OCI-LY1 (cell line): Measurements from ENCODE around the gene SNCB.

Experiments
- H2AFZ ChIP-seq: fragments of 200-600 bp; sonication (generic), shearing (Covaris generic); 2 replicates; pipeline ENCODE4 v1.6.0; 2014; ENCODE audit warnings: antibody characterized with exemption, mild to moderate bottlenecking, low read length
- H3F3A ChIP-seq: fragments of 200-600 bp; sonication (generic), shearing (Covaris generic); 2 replicates; pipeline ENCODE4 v1.6.0; 2014; ENCODE audit warnings: mild to moderate bottlenecking, antibody characterized with exemption, low read length, moderate library complexity; ENCODE audit not compliant: insufficient read depth
- H3K27ac ChIP-seq: fragments of 200-600 bp; sonication (generic); 2 replicates; pipeline ENCODE4 v1.5.1; 2014; ENCODE audit warnings: low read length, mixed run types, mild to moderate bottlenecking, low read depth; ENCODE audit not compliant: poor library complexity, severe bottlenecking
- H3K27me3 ChIP-seq: fragments of 200-600 bp; sonication (generic); 2 replicates; pipeline ENCODE4 v1.6.0; 2014; ENCODE audit warnings: antibody characterized with exemption, mild to moderate bottlenecking, low read length, moderate library complexity; ENCODE audit not compliant: insufficient read depth
- H3K36me3 ChIP-seq: fragments of 200-600 bp; sonication (generic); 2 replicates; pipeline ENCODE4 v1.6.1; 2014; ENCODE audit warnings: mild to moderate bottlenecking, antibody characterized with exemption, low read length, moderate library complexity, mixed read lengths; ENCODE audit not compliant: insufficient read depth
- H3K4me1 ChIP-seq: fragments of 200-600 bp; sonication (generic); 2 replicates; pipeline ENCODE4 v1.5.1; 2014; ENCODE audit warnings: mild to moderate bottlenecking, low read length, moderate library complexity; ENCODE audit not compliant: insufficient read depth, severe bottlenecking
- H3K4me2 ChIP-seq: fragments of 200-600 bp; sonication (generic), shearing (Covaris generic); 2 replicates; pipeline ENCODE4 v1.6.1; 2014; ENCODE audit warnings: low read length
- H3K4me3 ChIP-seq: fragments of 200-600 bp; sonication (generic); 2 replicates; pipeline ENCODE4 v1.5.1; 2014; ENCODE audit warnings: low read length, low read depth, mild to moderate bottlenecking, mixed read lengths; ENCODE audit not compliant: poor library complexity, severe bottlenecking
- H3K79me2 ChIP-seq: fragments of 200-600 bp; shearing (Covaris generic); 2 replicates; pipeline ENCODE4 v1.6.1; 2016; ENCODE audit warnings: mixed run types, low read length, mixed read lengths; ENCODE audit not compliant: insufficient read depth
- H3K9ac ChIP-seq: fragments of 200-600 bp; sonication (generic), shearing (Covaris generic); 2 replicates; pipeline ENCODE4 v1.6.1; 2014; ENCODE audit warnings: mild to moderate bottlenecking, low read length, mixed read lengths
- H3K9me2 ChIP-seq: fragments of 200-600 bp; sonication (generic), shearing (Covaris generic); 2 replicates; pipeline ENCODE4 v1.6.1; 2014; ENCODE audit warnings: low read depth, mild to moderate bottlenecking, low read length, mixed read lengths
- H3K9me3 ChIP-seq: fragments of 200-600 bp; shearing (Covaris generic); 2 replicates; pipeline ENCODE4 v1.6.1; 2014; ENCODE audit warnings: low read length, mixed read lengths
- H4K20me1 ChIP-seq: fragments of 200-600 bp; sonication (generic), shearing (Covaris generic); 2 replicates; pipeline ENCODE4 v1.6.0; 2016; ENCODE audit warnings: mild to moderate bottlenecking, low read length; ENCODE audit not compliant: insufficient read depth
- EZH2 ChIP-seq: fragments of 200-600 bp; sonication (generic), shearing (Covaris generic); IDR thresholded peaks from 2 replicates; pipeline ENCODE4 v1.8.0; 2017; ENCODE audit warnings: borderline replicate concordance, mixed run types, mild to moderate bottlenecking, antibody characterized with exemption, low read length, moderate library complexity, mixed read lengths
- TF ChIP-seq, protein P1 (sequence below): fragments of 200-600 bp; sonication (generic), shearing (Covaris generic); IDR thresholded peaks from 2 replicates; pipeline ENCODE4 v1.5.1; 2017; ENCODE audit warnings: mild to moderate bottlenecking, antibody characterized with exemption, low read length, moderate library complexity, mixed read lengths

SNCB gene

DNA sequence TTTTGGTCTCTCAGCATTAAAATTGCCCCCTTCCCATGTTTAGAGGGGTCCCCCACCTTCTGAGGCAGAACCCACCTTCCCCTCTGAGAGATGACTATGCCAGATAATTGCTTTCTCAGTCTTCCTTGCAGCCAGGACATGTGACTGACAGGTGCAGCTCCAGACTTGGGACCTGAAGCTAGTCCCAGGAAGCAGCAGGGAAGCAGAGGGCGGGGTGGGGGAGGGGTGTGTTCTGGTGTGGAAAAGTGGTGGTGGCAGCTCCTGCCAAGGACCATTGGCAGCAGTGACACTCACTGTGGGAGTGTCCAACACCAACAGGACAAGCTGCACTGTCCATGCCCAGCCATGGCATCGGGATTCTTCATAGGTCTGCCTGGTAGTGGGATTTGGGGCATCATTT lies 2.4 kb upstream of the SNCB start:
- H3K36me3 ChIP-seq = no peaks in the 10 kb centered on the region
- H3K4me2 ChIP-seq = no peak overlapping the region
- H3K4me3 ChIP-seq = no peak overlapping the region
- no peaks in the 10 kb centered on the region for H3F3A ChIP-seq
- no peaks in the 10 kb centered on the region for H3K9me3 ChIP-seq
- TF ChIP-seq, protein P1, sequence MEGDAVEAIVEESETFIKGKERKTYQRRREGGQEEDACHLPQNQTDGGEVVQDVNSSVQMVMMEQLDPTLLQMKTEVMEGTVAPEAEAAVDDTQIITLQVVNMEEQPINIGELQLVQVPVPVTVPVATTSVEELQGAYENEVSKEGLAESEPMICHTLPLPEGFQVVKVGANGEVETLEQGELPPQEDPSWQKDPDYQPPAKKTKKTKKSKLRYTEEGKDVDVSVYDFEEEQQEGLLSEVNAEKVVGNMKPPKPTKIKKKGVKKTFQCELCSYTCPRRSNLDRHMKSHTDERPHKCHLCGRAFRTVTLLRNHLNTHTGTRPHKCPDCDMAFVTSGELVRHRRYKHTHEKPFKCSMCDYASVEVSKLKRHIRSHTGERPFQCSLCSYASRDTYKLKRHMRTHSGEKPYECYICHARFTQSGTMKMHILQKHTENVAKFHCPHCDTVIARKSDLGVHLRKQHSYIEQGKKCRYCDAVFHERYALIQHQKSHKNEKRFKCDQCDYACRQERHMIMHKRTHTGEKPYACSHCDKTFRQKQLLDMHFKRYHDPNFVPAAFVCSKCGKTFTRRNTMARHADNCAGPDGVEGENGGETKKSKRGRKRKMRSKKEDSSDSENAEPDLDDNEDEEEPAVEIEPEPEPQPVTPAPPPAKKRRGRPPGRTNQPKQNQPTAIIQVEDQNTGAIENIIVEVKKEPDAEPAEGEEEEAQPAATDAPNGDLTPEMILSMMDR = no peak
- no peak for TF ChIP-seq EZH2
- H2AFZ ChIP-seq = no peak overlapping the region
- H3K9ac ChIP-seq = no peak overlapping the region
- no peaks in the 10 kb centered on the region for H4K20me1 ChIP-seq
- peaks cover 29% of the 10 kb centered on the region for H3K4me1 ChIP-seq
- peaks cover 12% of the 10 kb centered on the region for H3K27me3 ChIP-seq
- no peaks in the 10 kb centered on the region for H3K9me2 ChIP-seq
- no peak overlapping the region for H3K27ac ChIP-seq
- H3K79me2 ChIP-seq = no peaks in the 10 kb centered on the region

DNA sequence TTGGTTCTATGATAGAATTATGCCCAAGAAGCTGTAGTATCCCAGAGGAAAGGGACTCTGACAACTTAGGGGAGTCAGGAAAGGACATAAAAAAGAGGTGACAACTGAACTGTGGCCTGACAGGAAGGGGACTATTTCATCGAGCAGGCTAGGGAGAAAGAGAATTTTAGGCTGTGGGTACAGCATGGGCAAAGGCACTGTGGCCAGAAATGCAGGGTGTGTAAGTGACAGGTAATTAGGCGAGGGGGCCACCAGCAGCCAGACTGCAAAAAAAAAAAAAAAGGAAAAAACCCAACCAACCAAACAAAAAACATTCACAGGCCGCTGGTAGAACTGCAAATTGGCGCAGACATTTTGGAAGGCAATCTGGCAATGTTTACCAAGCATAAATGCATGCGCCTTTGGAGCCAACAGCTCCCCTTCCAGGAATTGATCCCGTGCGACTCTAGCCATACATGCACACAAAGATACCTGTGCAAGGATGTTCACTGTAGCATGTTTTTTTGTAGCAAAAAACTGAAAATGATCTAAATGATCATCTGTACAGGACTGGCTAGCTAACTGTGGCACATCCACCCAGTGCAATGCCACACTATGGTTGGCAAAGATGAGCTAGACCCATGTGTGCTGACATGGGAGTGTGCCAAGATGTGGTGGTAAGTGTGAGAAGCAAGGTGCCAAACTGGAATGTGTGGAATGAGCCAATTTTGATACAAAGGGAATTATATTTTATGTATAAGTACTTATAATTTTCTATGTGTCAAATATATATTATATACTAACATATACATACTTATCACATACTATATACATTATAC lies 1.3 kb upstream of the SNCB start:
- H3K9ac ChIP-seq = no peak overlapping the region

DNA sequence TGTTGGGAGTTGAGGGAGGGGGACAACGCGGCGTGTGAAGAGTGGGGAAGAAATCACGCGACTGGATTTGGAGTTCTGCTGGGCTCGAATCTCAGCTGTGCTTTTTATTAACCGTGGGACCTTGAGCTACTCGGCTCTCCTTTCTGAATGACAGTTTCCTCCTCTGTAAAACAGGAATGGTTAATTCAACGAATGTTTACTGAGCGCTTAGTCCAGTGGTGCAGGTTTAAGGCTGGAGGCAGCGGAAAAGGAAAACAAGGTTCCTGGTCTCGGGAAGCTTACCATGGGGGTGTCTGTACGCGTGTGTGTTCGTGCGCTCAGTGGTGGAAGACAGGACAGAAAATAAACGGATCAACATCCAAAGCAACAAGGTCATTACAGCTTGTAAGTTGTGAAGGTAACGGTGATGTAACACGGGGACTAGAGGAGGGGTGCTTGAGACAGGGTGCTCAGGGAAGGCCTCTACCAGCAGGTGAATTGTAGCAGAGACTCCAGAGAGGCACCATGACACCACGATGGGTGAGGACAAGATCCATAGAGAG lies 418 bp upstream of the SNCB start:
- no peaks in the 10 kb centered on the region for H3K36me3 ChIP-seq
- H2AFZ ChIP-seq = no peak overlapping the region
- TF ChIP-seq EZH2 = no peak
- TF ChIP-seq, protein P1 = no peak
- H3K9ac ChIP-seq = peak overlapping the region; percentile 5; the same call in 1 of the 2 replicates
- H3K79me2 ChIP-seq = no peaks in the 10 kb centered on the region
- no peaks in the 10 kb centered on the region for H3F3A ChIP-seq
- H3K4me2 ChIP-seq = peak overlapping the region; percentile 77
- no peak overlapping the region for H3K27ac ChIP-seq
- no peaks in the 10 kb centered on the region for H3K9me2 ChIP-seq
- H3K9me3 ChIP-seq = no peaks in the 10 kb centered on the region
- H3K4me3 ChIP-seq = peak overlapping the region; percentile 59
- H4K20me1 ChIP-seq = no peaks in the 10 kb centered on the region
- peaks cover 12% of the 10 kb centered on the region for H3K27me3 ChIP-seq
- peaks cover 29% of the 10 kb centered on the region for H3K4me1 ChIP-seq

More for the DNA sequence above, 1.3 kb upstream of the SNCB start:
- H3K36me3 ChIP-seq = no peaks in the 10 kb centered on the region
- peaks cover 12% of the 10 kb centered on the region for H3K27me3 ChIP-seq
- TF ChIP-seq, protein P1 = no peak
- TF ChIP-seq EZH2 = no peak
- peaks cover 29% of the 10 kb centered on the region for H3K4me1 ChIP-seq
- no peaks in the 10 kb centered on the region for H3F3A ChIP-seq
- H3K9me2 ChIP-seq = no peaks in the 10 kb centered on the region
- H3K27ac ChIP-seq = no peak overlapping the region
- no peaks in the 10 kb centered on the region for H4K20me1 ChIP-seq
- no peak overlapping the region; the same call in 1 of the 2 replicates for H3K4me2 ChIP-seq
- H2AFZ ChIP-seq = no peak overlapping the region
- H3K9me3 ChIP-seq = no peaks in the 10 kb centered on the region
- no peaks in the 10 kb centered on the region for H3K79me2 ChIP-seq
- peak overlapping the region; percentile 59 for H3K4me3 ChIP-seq
